AG04450 (cell line): ENCODE data around the gene SNAPIN. TPM values are rescaled to one million over a fixed set of nuclear protein-coding genes. Genes with fewer than 3 reads are reported as not detected.

ENCODE experiments used
- CTCF ChIA-PET: fragments of 300-600, 350-600 bp; formaldehyde crosslinking; extraction: SDS; loops from one replicate; lab custom pipeline; 2022; ENCODE audit warnings: antibody characterized with exemption, inconsistent platforms; lab: Charles Lee
- POLR2A ChIA-PET: fragments of 350-600 bp; formaldehyde crosslinking; extraction: SDS; loops from one replicate; lab custom pipeline; 2021; ENCODE audit warnings: antibody characterized with exemption, inconsistent platforms; lab: Yijun Ruan, JAX
- DNase-seq: peaks from one replicate; pipeline ENCODE4 v3.0.0-alpha.2; 2011; ENCODE audit warnings: low read depth, low spot score
- H3K27ac ChIP-seq: one replicate; pipeline ENCODE4 v1.5.1; 2012; ENCODE audit warnings: low read depth, low read length, control low read depth
- H3K27me3 ChIP-seq: one replicate; pipeline ENCODE4 v1.6.0; 2012; ENCODE audit warnings: low read length; ENCODE audit not compliant: control insufficient read depth, insufficient read depth
- H3K4me3 ChIP-seq: 2 replicates; pipeline ENCODE4 v1.5.1; 2011; ENCODE audit warnings: mild to moderate bottlenecking, low read depth, low read length, control low read depth
- H3K9me3 ChIP-seq: 2 replicates; pipeline ENCODE4 v1.5.1; 2012; ENCODE audit warnings: low read length; ENCODE audit not compliant: control insufficient read depth, insufficient read depth
- CTCF ChIP-seq: IDR thresholded peaks from 2 replicates; pipeline ENCODE4 v1.5.1; 2011; ENCODE audit warnings: low read depth, low read length, control low read depth, inconsistent platforms
- polyA plus RNA-seq: library from polyadenylated mRNA; depleted of rRNA; stranded (reverse); fragments of >200 nt; gene quantifications from 2 replicates; pipeline ENCODE4 v1.2.3, GENCODE V29; 2011

SNAPIN gene
- polyA plus RNA-seq, 1 experiment, result 56.8 TPM

DNA sequence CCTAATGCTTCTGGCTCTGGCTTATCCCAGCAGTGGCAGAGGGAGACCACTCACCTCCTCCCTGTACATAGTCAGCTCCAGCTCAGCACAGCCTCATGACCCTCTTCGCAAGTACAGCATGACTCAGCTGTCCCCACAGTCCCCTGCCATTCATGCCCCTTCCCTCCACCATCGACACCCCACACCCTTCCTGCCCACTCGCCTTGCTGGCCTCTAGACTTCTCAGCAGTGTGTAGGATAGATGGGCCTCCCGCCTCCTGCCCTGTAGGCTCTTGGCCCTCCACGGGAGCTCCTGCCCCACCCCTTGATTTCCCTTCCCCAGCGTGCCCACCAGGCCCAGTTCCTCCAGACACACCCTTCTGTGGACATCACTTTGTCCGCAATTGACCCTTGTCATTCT is 29.8 kb downstream of the SNAPIN start:
- Histone ChIP-seq H3K9me3 (no peaks in the 10 kb centered on the region; the same call in 1 of the 2 replicates), H3K27me3 (peaks cover 40% of the 10 kb centered on the region), H3K27ac (no peak overlapping the region), H3K4me3 (no peak overlapping the region)
- DNase-seq, result no peak
- no peak for TF ChIP-seq CTCF
- ChIA-PET POLR2A (no interaction called here), CTCF (interaction anchor here (3.0 kb wide), 1 partner anchor 11 kb away, joined by 11 read pairs; the partner anchor contains the start of gene NPR1)

GRCh38 chr1:153688736-153689328 is 30.3 kb downstream of the SNAPIN start:
- Histone ChIP-seq H3K27ac (no peak overlapping the region), H3K9me3 (no peaks in the 10 kb centered on the region; the same call in 1 of the 2 replicates), H3K27me3 (peaks cover 36% of the 10 kb centered on the region), H3K4me3 (no peak overlapping the region)
- POLR2A ChIA-PET, result no interaction called here
- no peak for DNase-seq
- no peak for TF ChIP-seq CTCF
- CTCF ChIA-PET, result interaction anchor here (3.0 kb wide), 1 partner anchor 11 kb away, joined by 11 read pairs; the partner anchor contains the start of gene NPR1

- DNase-seq, result no peak
- no peak for TF ChIP-seq CTCF
- CTCF ChIA-PET, result no interaction called here
Measured at GRCh38 chr1:153693466-153693865, 35.0 kb downstream of the SNAPIN start.

GRCh38 chr1:153696741-153697140 is 38.2 kb downstream of the SNAPIN start:
- POLR2A ChIA-PET, result interaction anchor here (0.6 kb wide), 1 partner anchor 17 kb away, joined by 6 read pairs; no protein-coding TSS in a partner anchor

More at GRCh38 chr1:153693466-153693865, 35.0 kb downstream of the SNAPIN start:
- Histone ChIP-seq H3K9me3 (no peaks in the 10 kb centered on the region; the same call in 1 of the 2 replicates), H3K27ac (no peak overlapping the region), H3K27me3 (peaks cover 9% of the 10 kb centered on the region), H3K4me3 (no peak overlapping the region)
- POLR2A ChIA-PET, result no interaction called here

More at GRCh38 chr1:153696741-153697140, 38.2 kb downstream of the SNAPIN start:
- H3K9me3 ChIP-seq, result no peaks in the 10 kb centered on the region; the same call in 1 of the 2 replicates
- H3K27me3 ChIP-seq, result peaks cover 5% of the 10 kb centered on the region
- H3K4me3 ChIP-seq, result no peak overlapping the region
- H3K27ac ChIP-seq, result no peak overlapping the region
- TF ChIP-seq CTCF, result no peak
- CTCF ChIA-PET, result no interaction called here
- DNase-seq, result no peak
